Activated CD4-positive, alpha-beta T cell treated with anti-CD3 and anti-CD28 coated beads, Interleukin-2, amount 10 ng/mL, durations not matched to agents 7 days and 5 days (primary cell): ENCODE results near the gene ARID5B. TPM values are rescaled to one million over a fixed set of nuclear protein-coding genes. Genes with fewer than 3 reads are reported as not detected.
"Not testable (repeated sequence)": the region's sequence is repeated elsewhere in the genome, so short reads cannot be mapped to it uniquely, and the experiment has no call there.

Experiments used
- CTCF ChIA-PET: fragments of 350-600 bp; sonication (Branson Sonifier 250); formaldehyde crosslinking; loops from one replicate; lab custom pipeline; 2021; ENCODE audit warnings: antibody characterized with exemption; lab: Charles Lee
- POLR2A ChIA-PET: fragments of 350-600 bp; sonication (Branson Sonifier 250); formaldehyde crosslinking; loops from one replicate; lab custom pipeline; 2021; ENCODE audit warnings: antibody characterized with exemption; lab: Charles Lee
- DNase-seq: peaks from one replicate; pipeline ENCODE4 v3.0.0-alpha.2; 2020
- H3K27ac Mint-ChIP-seq: one replicate; pipeline ENCODE4 v1.8.0; 2021; ENCODE audit warnings: mild to moderate bottlenecking, moderate library complexity, mixed read lengths
- H3K27me3 Mint-ChIP-seq: one replicate; pipeline ENCODE4 v1.8.0; 2021; ENCODE audit warnings: mixed read lengths
- H3K36me3 Mint-ChIP-seq: one replicate; pipeline ENCODE4 v1.8.0; 2021; ENCODE audit warnings: low read depth, mixed read lengths
- H3K4me1 Mint-ChIP-seq: one replicate; pipeline ENCODE4 v1.8.0; 2021; ENCODE audit warnings: mixed read lengths
- H3K4me3 Mint-ChIP-seq: one replicate; pipeline ENCODE4 v1.8.0; 2021; ENCODE audit warnings: mild to moderate bottlenecking, moderate library complexity, mixed read lengths
- H3K9me3 Mint-ChIP-seq: one replicate; pipeline ENCODE4 v1.8.0; 2021; ENCODE audit warnings: mixed read lengths
- total RNA-seq, 2 experiments: library from RNA; stranded (reverse); gene quantifications; one replicate each; pipeline ENCODE4 v1.2.3, GENCODE V29; 2021

The ARID5B gene
- 10 to 100 TPM; 41.2 to 42.9 TPM for total RNA-seq

- Mint-ChIP-seq H3K4me1 (peaks cover 51% of the 10 kb centered on the region), H3K9me3 (no peaks in the 10 kb centered on the region), H3K4me3 (peak within 1 kb of the TSS; percentile 97), H3K36me3 (peaks cover 16% of the 10 kb centered on the region), H3K27ac (peak within 1 kb of the TSS; percentile 100), H3K27me3 (no peaks in the 10 kb centered on the region)
- peak; percentile 68 for DNase-seq
- POLR2A ChIA-PET: interaction anchor here (0.6 to 4.9 kb wide), 6 partner anchors 82 to 833 kb away, joined by 3 to 26 read pairs (median 3); no protein-coding TSS in a partner anchor
- CTCF ChIA-PET: interaction anchor here (0.5 to 1.6 kb wide), 8 partner anchors 10 to 150 kb away, joined by 3 to 7 read pairs (median 4); no protein-coding TSS in a partner anchor
These were observed at the start of gene ARID5B for GRCh38 chr10:61900829-61901792. TSS of gene ARID5B (plus strand) at chr10:61901699. CDS start at chr10:61901710, 11 bp downstream.

GRCh38 chr10:61852261-61852660 lies 49.2 kb upstream of the ARID5B start:
- Mint-ChIP-seq H3K27ac (no peak overlapping the region), H3K4me1 (peaks cover 2% of the 10 kb centered on the region), H3K4me3 (no peak overlapping the region), H3K27me3 (no peaks in the 10 kb centered on the region), H3K36me3 (no peaks in the 10 kb centered on the region), H3K9me3 (no peaks in the 10 kb centered on the region)
- no peak for DNase-seq
- POLR2A ChIA-PET: no interaction called here
- CTCF ChIA-PET: no interaction called here

GRCh38 chr10:61855771-61856170 lies 45.7 kb upstream of the ARID5B start:
- ChIA-PET POLR2A (no interaction called here), CTCF (no interaction called here)
- H3K27ac Mint-ChIP-seq: no peak overlapping the region
- H3K27me3 Mint-ChIP-seq: no peaks in the 10 kb centered on the region
- H3K9me3 Mint-ChIP-seq: no peaks in the 10 kb centered on the region
- H3K36me3 Mint-ChIP-seq: no peaks in the 10 kb centered on the region
- no peak for DNase-seq
- H3K4me3 Mint-ChIP-seq: no peak overlapping the region
- peaks cover under 1% of the 10 kb centered on the region for H3K4me1 Mint-ChIP-seq

- ChIA-PET CTCF (interaction anchor here (0.5 to 1.4 kb wide), 2 partner anchors 8 to 20 kb away, joined by 3 read pairs; no protein-coding TSS in a partner anchor), POLR2A (no interaction called here)
- no peak overlapping the region for H3K27ac Mint-ChIP-seq
- H3K36me3 Mint-ChIP-seq: no peaks in the 10 kb centered on the region
- H3K4me3 Mint-ChIP-seq: no peak overlapping the region
- no peaks in the 10 kb centered on the region for H3K27me3 Mint-ChIP-seq
- no peaks in the 10 kb centered on the region for H3K9me3 Mint-ChIP-seq
- H3K4me1 Mint-ChIP-seq: no peaks in the 10 kb centered on the region
- DNase-seq: no peak
These were observed 43.8 kb upstream of the ARID5B start for GRCh38 chr10:61857746-61858145.

GRCh38 chr10:61859786-61860185 lies 41.7 kb upstream of the ARID5B start:
- no peak for DNase-seq
- Mint-ChIP-seq H3K9me3 (no peaks in the 10 kb centered on the region), H3K36me3 (no peaks in the 10 kb centered on the region), H3K27me3 (no peaks in the 10 kb centered on the region), H3K27ac (no peak overlapping the region), H3K4me1 (no peaks in the 10 kb centered on the region), H3K4me3 (no peak overlapping the region)
- ChIA-PET CTCF (interaction anchor here (1.2 to 2.0 kb wide), 2 partner anchors 11 to 109 kb away, joined by 4 to 6 read pairs; no protein-coding TSS in a partner anchor), POLR2A (no interaction called here)

GRCh38 chr10:61860964-61861758 lies 40.3 kb upstream of the ARID5B start:
- no peaks in the 10 kb centered on the region for H3K9me3 Mint-ChIP-seq
- H3K4me1 Mint-ChIP-seq: no peaks in the 10 kb centered on the region
- H3K36me3 Mint-ChIP-seq: no peaks in the 10 kb centered on the region
- H3K27me3 Mint-ChIP-seq: no peaks in the 10 kb centered on the region
- ChIA-PET CTCF (interaction anchor here (1.4 to 2.0 kb wide), 2 partner anchors 17 to 110 kb away, joined by 3 to 6 read pairs; no protein-coding TSS in a partner anchor), POLR2A (interaction anchor here (0.7 kb wide), 1 partner anchor 41 kb away, joined by 3 read pairs; no protein-coding TSS in a partner anchor)
- no peak for DNase-seq
- H3K4me3 Mint-ChIP-seq: no peak overlapping the region
- no peak overlapping the region for H3K27ac Mint-ChIP-seq

- Mint-ChIP-seq H3K36me3 (no peaks in the 10 kb centered on the region), H3K27me3 (no peaks in the 10 kb centered on the region), H3K27ac (no peak overlapping the region), H3K4me3 (no peak overlapping the region), H3K9me3 (no peaks in the 10 kb centered on the region), H3K4me1 (peaks cover 2% of the 10 kb centered on the region)
- no peak for DNase-seq
- ChIA-PET POLR2A (interaction anchor here (0.6 kb wide), 1 partner anchor 861 kb away, joined by 3 read pairs; no protein-coding TSS in a partner anchor), CTCF (no interaction called here)
These were observed 37.5 kb upstream of the ARID5B start for GRCh38 chr10:61863981-61864380.

- no peaks in the 10 kb centered on the region for H3K9me3 Mint-ChIP-seq
- H3K4me3 Mint-ChIP-seq: peak overlapping the region; percentile 30
- H3K36me3 Mint-ChIP-seq: no peaks in the 10 kb centered on the region
- ChIA-PET CTCF (interaction anchor here (1.2 to 3.7 kb wide), 3 partner anchors 11 to 171 kb away, joined by 4 to 18 read pairs (median 6); no protein-coding TSS in a partner anchor), POLR2A (interaction anchor here (0.6 kb wide), 1 partner anchor 819 kb away, joined by 3 read pairs; no protein-coding TSS in a partner anchor)
- H3K4me1 Mint-ChIP-seq: peaks cover 2% of the 10 kb centered on the region
- no peaks in the 10 kb centered on the region for H3K27me3 Mint-ChIP-seq
- no peak for DNase-seq
- H3K27ac Mint-ChIP-seq: peak overlapping the region; percentile 50
These were observed 34.7 kb upstream of the ARID5B start for GRCh38 chr10:61866700-61867368.

- peak overlapping the region; percentile 30 for H3K4me3 Mint-ChIP-seq
- H3K4me1 Mint-ChIP-seq, H3K27me3 Mint-ChIP-seq, POLR2A ChIA-PET, DNase-seq, H3K36me3 Mint-ChIP-seq, H3K9me3 Mint-ChIP-seq: not testable (repeated sequence)
- CTCF ChIA-PET: interaction anchor here (1.0 to 3.7 kb wide), 7 partner anchors 10 to 171 kb away, joined by 3 to 18 read pairs (median 5); partner anchors contain the start of gene ARID5B
- peak overlapping the region; percentile 50 for H3K27ac Mint-ChIP-seq
These were observed 34.1 kb upstream of the ARID5B start for GRCh38 chr10:61867374-61867773.

GRCh38 chr10:61867817-61868216 lies 33.7 kb upstream of the ARID5B start:
- peak overlapping the region; percentile 64 for H3K27ac Mint-ChIP-seq
- peak; percentile 30 for DNase-seq
- H3K4me3 Mint-ChIP-seq: peak overlapping the region; percentile 48
- H3K9me3 Mint-ChIP-seq, POLR2A ChIA-PET, H3K4me1 Mint-ChIP-seq, H3K27me3 Mint-ChIP-seq, H3K36me3 Mint-ChIP-seq: not testable (repeated sequence)
- CTCF ChIA-PET: interaction anchor here (1.0 to 3.7 kb wide), 7 partner anchors 10 to 348 kb away, joined by 3 to 18 read pairs (median 5); partner anchors contain the start of gene ARID5B

- DNase-seq: no peak
- Mint-ChIP-seq H3K9me3 (no peaks in the 10 kb centered on the region), H3K4me3 (no peak overlapping the region), H3K27me3 (peaks cover 8% of the 10 kb centered on the region), H3K4me1 (peaks cover 2% of the 10 kb centered on the region), H3K27ac (no peak overlapping the region), H3K36me3 (no peaks in the 10 kb centered on the region)
- ChIA-PET POLR2A (no interaction called here), CTCF (interaction anchor here (0.6 to 3.7 kb wide), 3 partner anchors 8 to 74 kb away, joined by 4 to 18 read pairs (median 6); no protein-coding TSS in a partner anchor)
These were observed 32.3 kb upstream of the ARID5B start for GRCh38 chr10:61869041-61869675.
